ENCODE measurements around the gene EPHA2.

The EPHA2 gene

DNA sequence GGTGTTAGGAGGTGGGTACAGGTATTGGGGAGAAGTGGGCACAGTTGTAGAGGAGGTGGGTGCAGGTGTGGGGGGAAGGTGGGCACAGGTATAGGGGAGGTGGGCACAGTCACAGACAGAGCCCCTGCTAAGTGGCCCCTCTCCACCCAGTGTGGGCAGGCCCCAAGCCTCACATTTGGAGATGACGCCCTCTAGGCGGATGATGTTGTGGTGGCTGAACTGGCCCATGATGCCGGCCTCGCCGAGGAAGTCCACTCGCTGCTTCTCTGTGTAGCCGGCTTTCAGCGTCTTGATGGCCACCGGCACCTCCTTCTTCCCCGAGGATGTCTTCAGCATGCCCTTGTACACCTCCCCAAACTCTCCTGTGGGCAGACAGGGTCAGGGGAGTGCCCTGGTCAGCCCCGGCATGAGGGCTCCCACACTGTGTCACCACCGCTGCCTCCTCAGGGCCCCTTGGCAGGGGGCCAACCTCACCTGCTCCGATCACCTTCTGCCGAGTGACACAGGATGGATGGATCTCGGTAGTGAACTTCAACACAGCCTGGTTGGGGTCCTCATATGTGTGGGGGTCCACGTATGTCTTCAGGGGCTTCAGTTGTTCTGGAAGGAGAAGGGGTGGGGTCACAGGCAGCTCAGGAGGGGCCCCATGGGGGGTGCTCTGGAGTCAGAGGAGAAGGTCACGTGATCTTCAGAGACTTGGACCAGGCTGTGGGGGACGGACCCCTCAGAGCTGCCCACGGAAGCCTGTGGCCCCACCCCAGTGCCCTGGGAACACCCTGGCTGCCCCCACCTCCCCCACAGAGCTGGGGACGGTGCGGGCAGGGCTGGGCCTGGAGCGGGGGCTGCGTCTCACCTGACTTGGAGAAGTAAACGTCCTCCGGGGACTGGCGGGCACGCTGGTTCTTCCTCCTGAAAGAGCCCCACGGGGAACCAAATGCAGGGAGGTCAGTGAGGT is 22.6 kb downstream of the EPHA2 start:
- DNase-seq, result no peak

DNA sequence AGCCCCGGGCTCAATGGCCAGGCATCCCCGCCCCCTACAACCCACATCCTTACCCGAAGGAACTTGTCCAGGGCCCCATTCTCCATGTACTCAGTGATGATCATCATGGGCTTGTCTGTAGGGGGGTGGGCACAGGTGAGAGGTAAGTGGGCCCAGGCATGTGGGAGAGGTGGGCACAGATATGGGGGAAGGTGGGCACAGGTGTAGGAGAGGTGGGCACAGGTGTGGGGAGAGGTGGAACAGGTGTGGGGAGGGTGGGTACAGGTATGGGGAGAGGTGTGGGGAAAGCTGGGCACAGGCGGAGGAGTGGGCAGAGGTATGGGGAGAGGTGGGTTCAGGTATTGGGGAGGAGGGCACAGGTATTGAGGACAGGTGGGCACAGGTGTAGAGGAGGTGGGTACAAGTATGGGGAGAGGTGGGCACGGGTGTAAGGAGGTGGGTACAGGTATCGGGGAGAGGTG is 23.5 kb downstream of the EPHA2 start:
- no peak for DNase-seq

DNA sequence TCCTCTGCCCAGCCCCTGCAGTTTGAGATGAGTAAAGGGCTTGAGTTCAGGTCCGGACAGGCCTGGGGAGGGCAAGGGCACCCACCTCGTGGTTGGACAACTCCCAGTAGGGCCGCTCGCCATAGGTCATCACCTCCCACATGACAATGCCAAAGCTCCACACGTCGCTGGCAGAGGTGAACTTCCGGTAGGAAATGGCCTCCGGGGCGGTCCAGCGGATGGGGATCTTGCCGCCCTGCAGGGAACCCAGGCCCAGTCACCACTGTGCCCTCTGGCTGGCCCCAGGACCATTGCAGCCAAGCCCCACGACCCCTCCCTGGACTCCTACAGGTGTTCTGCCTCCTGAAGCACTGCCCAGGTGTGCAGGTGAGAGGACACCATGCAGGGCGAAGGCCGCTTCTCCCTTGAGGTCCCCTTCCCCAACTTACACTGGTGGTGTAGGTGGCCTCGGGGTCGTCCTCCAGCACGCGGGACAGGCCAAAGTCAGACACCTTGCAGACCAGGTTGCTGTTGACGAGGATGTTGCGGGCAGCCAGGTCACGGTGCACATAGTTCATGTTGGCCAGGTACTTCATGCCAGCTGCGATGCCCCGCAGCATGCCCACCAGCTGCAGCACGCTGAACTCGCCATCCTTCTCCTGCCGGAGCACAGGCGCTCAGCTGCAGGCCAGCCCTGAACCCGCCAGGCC is 24.1 kb downstream of the EPHA2 start:
- DNase-seq, result no peak

GRCh38 chr1:16130827-16131226 is 25.0 kb downstream of the EPHA2 start:
- no peak for DNase-seq

DNA sequence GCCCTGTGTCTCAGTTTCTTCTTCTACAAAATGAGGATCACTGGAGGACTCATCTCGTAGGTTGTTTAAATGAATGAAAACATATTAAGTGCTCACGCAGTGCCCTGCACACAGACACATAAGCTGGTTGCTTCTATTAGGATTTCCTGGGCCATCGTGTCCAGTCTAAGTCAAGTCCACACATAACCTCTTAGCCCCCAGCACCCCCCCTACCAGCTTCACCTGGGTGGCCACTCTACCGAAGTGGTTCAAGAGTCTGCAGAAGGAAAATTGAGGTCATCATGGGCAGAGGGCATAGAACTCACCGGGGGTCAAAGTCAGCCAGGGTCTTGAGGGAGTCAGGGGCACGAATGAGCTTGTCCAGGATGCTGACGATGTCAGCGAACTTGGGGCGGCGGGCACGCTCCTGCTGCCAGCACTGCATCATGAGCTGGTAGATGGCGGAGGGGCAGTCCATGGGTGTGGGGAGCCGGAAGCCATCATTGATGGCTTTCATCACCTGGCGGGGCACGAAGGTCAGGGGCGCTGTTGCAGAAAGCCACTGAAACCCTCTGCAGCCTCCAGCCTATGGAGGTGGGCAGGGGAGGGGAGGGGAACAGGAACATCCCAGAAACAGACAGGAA is 25.8 kb downstream of the EPHA2 start:
- no peak for DNase-seq

DNA sequence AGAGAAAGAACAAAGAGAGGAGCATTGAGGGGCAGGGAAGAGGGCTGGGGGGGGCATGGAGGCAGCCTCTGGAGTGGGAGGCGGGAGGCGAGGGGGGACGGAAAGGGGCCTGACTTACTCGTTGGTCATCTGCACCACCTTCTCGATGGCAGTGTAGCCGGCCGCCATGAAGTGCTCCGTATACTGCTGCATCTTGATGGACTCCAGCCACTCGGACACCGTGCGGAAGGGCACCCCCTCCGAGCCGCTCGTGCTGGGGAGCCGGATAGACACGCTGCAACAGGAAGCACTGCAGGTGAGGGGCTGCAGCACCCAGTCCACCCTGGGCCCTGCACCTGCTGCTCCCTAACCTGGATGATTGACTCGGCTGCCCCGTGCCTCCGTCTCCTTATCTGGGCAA is 26.6 kb downstream of the EPHA2 start:
- DNase-seq, result no peak

- DNase-seq, result no peak
Measured at GRCh38 chr1:16128338-16128741, 27.5 kb downstream of the EPHA2 start.

GRCh38 chr1:16127676-16128337 is 28.1 kb downstream of the EPHA2 start:
- DNase-seq, result no peak

DNA sequence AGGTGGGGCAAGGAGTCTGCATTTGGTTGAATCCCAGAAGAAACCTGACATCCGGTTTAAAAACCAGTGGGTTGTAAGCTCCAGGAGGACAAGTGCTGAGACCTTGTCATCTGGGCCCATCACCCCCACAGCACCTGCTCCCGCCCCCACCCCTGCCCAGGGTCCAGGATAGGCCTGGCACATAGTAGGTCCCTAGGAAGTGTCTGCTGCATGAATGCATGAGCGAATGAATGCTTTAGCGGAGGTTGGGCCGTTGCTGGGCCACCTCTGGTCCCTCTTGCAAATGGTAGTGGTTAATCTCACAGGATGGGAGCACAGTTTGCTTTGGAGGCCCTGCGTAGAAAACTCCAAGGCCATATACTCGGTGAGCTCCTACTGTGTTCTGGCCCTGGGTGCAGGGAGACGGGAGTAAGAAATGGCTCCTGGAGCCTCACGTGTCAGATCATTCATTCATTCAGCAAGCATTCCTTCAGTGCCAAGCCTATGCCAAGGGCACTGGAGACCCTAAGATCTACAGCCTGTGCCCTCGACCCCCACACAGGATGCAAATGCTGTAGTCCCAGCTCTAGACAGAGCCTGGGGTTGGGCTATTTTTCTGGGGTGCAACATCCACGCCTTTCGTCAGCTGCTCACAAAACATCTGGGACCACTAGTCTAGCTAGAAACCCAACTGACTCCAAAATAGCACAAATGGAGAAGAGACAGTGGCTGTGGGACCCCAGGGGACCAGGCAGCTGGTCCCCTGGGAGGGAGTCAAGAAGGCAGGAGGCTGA is 28.9 kb downstream of the EPHA2 start:
- DNase-seq, result no peak

- DNase-seq, result no peak
Measured at GRCh38 chr1:16126160-16126559, 29.7 kb downstream of the EPHA2 start.

- DNase-seq, result no peak
Measured at GRCh38 chr1:16125483-16125882, 30.4 kb downstream of the EPHA2 start.

DNA sequence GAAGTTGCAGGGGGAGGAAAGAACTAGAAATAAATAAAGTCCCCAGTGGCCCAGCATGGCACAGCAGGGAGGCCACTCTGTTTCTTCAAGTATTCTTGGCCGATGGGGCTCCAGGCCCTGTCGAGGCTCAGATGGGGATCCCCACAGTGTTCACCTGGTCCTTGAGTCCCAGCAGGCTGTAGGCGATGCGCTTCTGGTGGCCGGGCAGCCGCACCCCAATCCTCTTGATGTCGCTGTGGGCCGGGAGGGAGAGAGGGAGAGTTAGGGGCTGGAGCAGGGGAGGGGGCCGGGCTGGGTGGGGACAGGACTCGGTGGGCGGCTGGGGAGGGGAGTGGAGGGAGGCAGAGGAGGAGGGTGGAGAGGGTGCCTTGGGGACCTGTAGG is 30.8 kb downstream of the EPHA2 start:
- no peak for DNase-seq

DNA sequence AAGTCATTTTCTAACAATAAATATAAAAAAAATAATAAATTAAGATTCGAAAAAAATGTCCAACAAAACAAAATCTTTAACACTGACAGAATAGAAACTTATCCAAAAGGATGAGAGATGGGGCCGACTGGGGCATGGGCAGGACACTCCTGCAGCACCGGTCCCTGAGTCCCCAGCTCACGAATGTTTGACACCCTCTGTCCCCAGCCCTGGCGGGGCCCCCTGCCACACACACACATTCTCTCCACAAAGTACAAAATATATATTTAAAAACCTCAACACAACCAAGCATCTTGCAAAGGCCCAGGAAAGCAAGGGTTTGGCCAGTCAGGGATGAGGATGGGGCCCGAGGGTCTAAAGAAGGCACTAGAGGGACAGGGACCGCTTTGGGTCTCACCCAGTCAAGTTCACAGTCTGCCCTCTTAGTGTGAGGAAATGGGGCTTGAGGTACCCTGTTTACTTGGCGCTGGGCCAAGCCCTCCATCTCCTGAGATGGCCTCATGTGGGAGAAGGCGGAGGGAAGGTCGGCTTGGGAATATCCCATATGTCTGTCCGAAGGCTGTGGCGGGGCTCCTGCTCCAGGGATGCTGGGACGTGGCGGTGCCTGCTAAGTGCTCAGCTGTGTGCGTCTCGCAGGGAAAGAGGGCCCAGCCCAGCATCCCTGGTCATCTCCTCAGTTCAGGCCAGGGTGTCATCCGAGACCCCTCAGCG is 31.3 kb downstream of the EPHA2 start:
- DNase-seq, result no peak

GRCh38 chr1:16122916-16123315 is 33.0 kb downstream of the EPHA2 start:
- DNase-seq, result no peak

- DNase-seq, result no peak
Measured at GRCh38 chr1:16122350-16122881, 33.5 kb downstream of the EPHA2 start.

- no peak for DNase-seq
Measured at GRCh38 chr1:16120940-16121410, 34.9 kb downstream of the EPHA2 start.

DNA sequence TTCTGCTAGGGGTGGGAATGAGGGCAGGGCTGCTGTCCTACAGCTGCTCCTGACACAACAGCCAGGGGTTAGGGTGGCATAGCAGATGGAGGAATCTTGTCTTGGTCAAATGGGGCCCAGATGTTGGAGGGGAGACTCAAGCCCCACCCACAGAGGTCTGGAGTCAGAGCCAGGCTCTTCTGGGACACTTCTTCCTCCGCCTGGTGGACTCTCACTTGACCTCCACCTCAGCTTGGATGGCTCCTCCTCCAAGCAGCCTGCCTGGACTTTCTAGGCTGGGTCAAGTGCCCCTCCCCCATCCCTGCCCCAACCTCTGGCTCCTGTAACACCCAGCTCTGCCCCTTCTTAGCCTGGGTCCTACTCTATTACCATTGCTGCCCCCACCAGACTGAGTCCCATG is 35.5 kb downstream of the EPHA2 start:
- DNase-seq, result no peak

- DNase-seq, result no peak
Measured at GRCh38 chr1:16119926-16120325, 35.9 kb downstream of the EPHA2 start.

DNA sequence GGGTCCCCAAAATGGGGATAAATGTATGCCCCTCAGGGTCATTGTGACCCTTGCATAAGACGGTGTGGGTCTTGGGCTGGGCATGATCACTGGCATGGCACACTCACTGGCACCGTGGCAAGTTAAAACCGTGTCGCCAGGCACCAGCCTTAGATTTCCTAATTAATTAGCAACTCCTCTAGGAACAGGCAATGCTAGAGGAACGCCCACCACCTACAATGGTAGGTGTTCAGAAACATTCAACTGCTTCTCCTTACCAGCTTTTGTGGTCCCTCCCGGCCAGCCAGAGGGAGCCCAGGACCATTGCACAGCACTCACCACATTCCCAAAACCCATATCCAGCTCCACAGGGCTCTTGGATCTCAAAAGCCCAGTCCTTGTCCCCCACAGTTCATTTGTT is 36.4 kb downstream of the EPHA2 start:
- no peak for DNase-seq

DNA sequence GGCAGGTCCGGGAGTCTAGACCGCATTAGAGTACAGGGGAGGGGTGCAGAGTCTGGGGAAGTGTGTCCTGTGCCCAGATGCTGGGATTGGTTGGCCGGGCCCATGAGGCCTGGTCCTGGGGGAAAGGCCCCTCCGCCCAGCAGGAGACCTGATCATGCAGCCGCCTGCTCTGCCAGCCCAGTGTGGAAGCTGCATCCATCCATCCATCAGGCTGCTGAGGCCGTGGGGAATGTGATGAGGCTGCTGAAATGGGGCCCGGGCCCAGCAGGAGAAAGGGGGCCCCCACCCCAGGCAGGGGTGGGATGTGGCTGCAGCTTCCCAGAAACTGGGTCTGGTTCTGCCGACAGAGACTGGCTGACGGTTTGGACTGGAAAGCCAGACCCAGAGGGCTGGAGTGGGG is 37.2 kb downstream of the EPHA2 start:
- DNase-seq, result no peak

DNA sequence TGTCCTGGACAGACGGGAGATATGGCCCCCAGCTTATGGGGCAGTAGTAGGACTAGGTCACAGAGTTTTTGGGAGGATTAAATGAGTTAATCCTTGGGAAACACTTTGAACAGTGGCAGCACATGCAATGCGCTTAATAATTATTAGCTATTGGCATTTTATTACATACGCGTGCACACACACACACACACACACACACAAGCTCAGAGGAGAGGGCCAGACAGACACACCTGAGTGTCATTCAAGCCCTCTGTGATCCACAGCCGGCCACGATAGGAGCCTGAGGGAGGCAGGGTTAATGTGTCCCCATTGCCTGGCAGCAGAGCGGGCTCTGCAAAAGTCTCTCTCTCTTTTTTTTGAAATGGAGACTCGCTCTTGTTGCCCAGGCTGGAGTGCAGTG is 37.9 kb downstream of the EPHA2 start:
- DNase-seq, result no peak
